IPS-18c (cell line): ENCODE data around the gene EPB41L3.
"Not testable (repeated sequence)": the region's sequence is repeated elsewhere in the genome, so short reads cannot be mapped to it uniquely, and the experiment has no call there.

Experiments used
- H3K4me3 ChIP-seq: 2 replicates; pipeline ENCODE4 v1.7.0; 2013; ENCODE audit warnings: low read depth, mild to moderate bottlenecking, low read length, moderate library complexity; ENCODE audit not compliant: insufficient read depth
- H3K9me3 ChIP-seq: one replicate; pipeline ENCODE4 v1.6.1; 2013; ENCODE audit warnings: mild to moderate bottlenecking, low read length, moderate library complexity; ENCODE audit not compliant: control insufficient read depth, insufficient read depth

EPB41L3 gene

GRCh38 chr18:5512176-5512575 is 31.6 kb downstream of the EPB41L3 start:
- H3K9me3 ChIP-seq = no peaks in the 10 kb centered on the region
- H3K4me3 ChIP-seq = no peak overlapping the region

- not testable (repeated sequence) for H3K9me3 ChIP-seq, H3K4me3 ChIP-seq
Measured at GRCh38 chr18:5511541-5511940, 32.3 kb downstream of the EPB41L3 start.

GRCh38 chr18:5510135-5510846 is 33.5 kb downstream of the EPB41L3 start:
- Histone ChIP-seq H3K4me3 (no peak overlapping the region), H3K9me3 (no peaks in the 10 kb centered on the region)

- Histone ChIP-seq H3K9me3 (no peaks in the 10 kb centered on the region), H3K4me3 (no peak overlapping the region)
Measured at GRCh38 chr18:5508821-5509220, 35.0 kb downstream of the EPB41L3 start.

GRCh38 chr18:5507756-5508155 is 36.0 kb downstream of the EPB41L3 start:
- no peaks in the 10 kb centered on the region for H3K9me3 ChIP-seq
- H3K4me3 ChIP-seq = no peak overlapping the region

GRCh38 chr18:5506174-5506573 is 37.6 kb downstream of the EPB41L3 start:
- no peaks in the 10 kb centered on the region for H3K9me3 ChIP-seq
- H3K4me3 ChIP-seq = no peak overlapping the region

GRCh38 chr18:5503740-5504139 is 40.1 kb downstream of the EPB41L3 start:
- no peaks in the 10 kb centered on the region for H3K9me3 ChIP-seq

GRCh38 chr18:5500158-5500939 is 43.4 kb downstream of the EPB41L3 start:
- H3K9me3 ChIP-seq = no peaks in the 10 kb centered on the region
- H3K4me3 ChIP-seq = no peak overlapping the region

More at GRCh38 chr18:5503740-5504139, 40.1 kb downstream of the EPB41L3 start:
- H3K4me3 ChIP-seq = no peak overlapping the region

GRCh38 chr18:5498452-5498851 is 45.3 kb downstream of the EPB41L3 start:
- Histone ChIP-seq H3K4me3 (no peak overlapping the region), H3K9me3 (no peaks in the 10 kb centered on the region)

- H3K4me3 ChIP-seq = no peak overlapping the region
- no peaks in the 10 kb centered on the region for H3K9me3 ChIP-seq
Measured at GRCh38 chr18:5496305-5496704, 47.5 kb downstream of the EPB41L3 start.

GRCh38 chr18:5490753-5491480 is 52.9 kb downstream of the EPB41L3 start:
- no peaks in the 10 kb centered on the region for H3K9me3 ChIP-seq
- H3K4me3 ChIP-seq = no peak overlapping the region

GRCh38 chr18:5488844-5489243 is 55.0 kb downstream of the EPB41L3 start:
- Histone ChIP-seq H3K4me3 (no peak overlapping the region), H3K9me3 (no peaks in the 10 kb centered on the region)

- H3K4me3 ChIP-seq, H3K9me3 ChIP-seq: not testable (repeated sequence)
Measured at GRCh38 chr18:5488044-5488443, 55.8 kb downstream of the EPB41L3 start.

GRCh38 chr18:5484526-5484925 is 59.3 kb downstream of the EPB41L3 start:
- H3K4me3 ChIP-seq = no peak overlapping the region
- no peaks in the 10 kb centered on the region for H3K9me3 ChIP-seq

GRCh38 chr18:5481621-5482020 is 62.2 kb downstream of the EPB41L3 start:
- H3K9me3 ChIP-seq = no peaks in the 10 kb centered on the region
- H3K4me3 ChIP-seq = no peak overlapping the region

- no peaks in the 10 kb centered on the region for H3K9me3 ChIP-seq
- H3K4me3 ChIP-seq = no peak overlapping the region
Measured at GRCh38 chr18:5478261-5478660, 65.5 kb downstream of the EPB41L3 start.

- H3K9me3 ChIP-seq = no peaks in the 10 kb centered on the region
- H3K4me3 ChIP-seq = no peak overlapping the region
Measured at GRCh38 chr18:5476961-5477800, 66.6 kb downstream of the EPB41L3 start.
